Neural cell (in vitro differentiated cells): ENCODE results near the gene ASB1. TPM values are rescaled to one million over a fixed set of nuclear protein-coding genes. Genes with fewer than 3 reads are reported as not detected.
"Not testable (repeated sequence)": the region's sequence is repeated elsewhere in the genome, so short reads cannot be mapped to it uniquely, and the experiment has no call there.

Source experiments
- H2AFZ ChIP-seq: fragments of 200-600, 300-800 bp; sonication (generic), shearing (Covaris generic); 2 replicates; pipeline ENCODE4 v1.6.0; 2014; ENCODE audit warnings: low read depth, mild to moderate bottlenecking, antibody characterized with exemption, low read length, moderate library complexity
- H3F3A ChIP-seq: fragments of 200-600 bp; shearing (Covaris generic); 2 replicates; pipeline ENCODE4 v1.6.1; 2016; ENCODE audit warnings: mild to moderate bottlenecking, moderate library complexity, mixed read lengths, antibody characterized with exemption, low read length; ENCODE audit not compliant: insufficient read depth, poor library complexity, severe bottlenecking
- H3K27ac ChIP-seq: fragments of 200-600, 300-800 bp; sonication (generic), shearing (Covaris generic); 2 replicates; pipeline ENCODE4 v1.5.1; 2014; ENCODE audit warnings: mild to moderate bottlenecking, low read length, moderate library complexity
- H3K27me3 ChIP-seq: fragments of 300-800, 200-600 bp; sonication (generic), shearing (Covaris generic); 2 replicates; pipeline ENCODE4 v1.6.0; 2014; ENCODE audit warnings: mild to moderate bottlenecking, low read depth, low read length, moderate library complexity; ENCODE audit not compliant: insufficient read depth
- H3K36me3 ChIP-seq: fragments of 300-800, 200-600 bp; sonication (generic), shearing (Covaris generic); 2 replicates; pipeline ENCODE4 v1.5.1; 2014; ENCODE audit warnings: mild to moderate bottlenecking, antibody characterized with exemption, low read length, moderate library complexity; ENCODE audit not compliant: insufficient read depth
- H3K4me2 ChIP-seq: fragments of 300-800, 200-600 bp; sonication (generic), shearing (Covaris generic); 2 replicates; pipeline ENCODE4 v1.6.0; 2014; ENCODE audit warnings: mild to moderate bottlenecking, low read length
- H3K4me3 ChIP-seq: fragments of 300-800, 200-600 bp; sonication (generic), shearing (Covaris generic); 2 replicates; pipeline ENCODE4 v1.5.1; 2014; ENCODE audit warnings: mild to moderate bottlenecking, low read length, moderate library complexity
- H3K79me2 ChIP-seq: fragments of 200-600 bp; shearing (Covaris generic); replicated peaks from 2 replicates; pipeline ENCODE4 v1.6.0; 2014; ENCODE audit warnings: mild to moderate bottlenecking, low read length, moderate library complexity; ENCODE audit not compliant: insufficient read depth
- H3K9ac ChIP-seq: fragments of 300-800, 200-600 bp; sonication (generic), shearing (Covaris generic); 2 replicates; pipeline ENCODE4 v1.6.1; 2016; ENCODE audit warnings: mild to moderate bottlenecking, low read length, mixed read lengths
- H3K9me2 ChIP-seq: fragments of 200-600 bp; shearing (Covaris generic); 2 replicates; pipeline ENCODE4 v1.6.1; 2016; ENCODE audit warnings: mild to moderate bottlenecking, low read length, mixed read lengths; ENCODE audit not compliant: insufficient read depth
- H3K9me3 ChIP-seq: fragments of 200-600, 300-800 bp; sonication (generic), shearing (Covaris generic); 2 replicates; pipeline ENCODE4 v1.6.1; 2016; ENCODE audit warnings: mild to moderate bottlenecking, mixed run types, low read length, moderate library complexity, mixed read lengths
- H4K20me1 ChIP-seq: fragments of 200-600 bp; shearing (Covaris generic); 2 replicates; pipeline ENCODE4 v1.6.1; 2016; ENCODE audit warnings: mild to moderate bottlenecking, mixed run types; ENCODE audit not compliant: insufficient read depth
- EP300 ChIP-seq: fragments of 450-650 bp; conservative IDR thresholded peaks from 2 replicates; pipeline ENCODE4 v1.6.1; 2014; ENCODE audit warnings: antibody characterized with exemption, mild to moderate bottlenecking, moderate library complexity; ENCODE audit not compliant: poor library complexity, severe bottlenecking
- EZH2 ChIP-seq: fragments of 200-600, 300-800 bp; shearing (Covaris generic), sonication (generic); IDR thresholded peaks from 2 replicates; pipeline ENCODE4 v1.6.1; 2014; ENCODE audit warnings: antibody characterized with exemption, low read length, borderline replicate concordance, mild to moderate bottlenecking; ENCODE audit not compliant: insufficient read depth, poor library complexity, severe bottlenecking
- MXI1 ChIP-seq: fragments of 450-650 bp; conservative IDR thresholded peaks from 2 replicates; pipeline ENCODE4 v1.6.1; 2014; ENCODE audit warnings: antibody characterized with exemption, mild to moderate bottlenecking; ENCODE audit not compliant: poor library complexity, severe bottlenecking
- POLR2AphosphoS5 ChIP-seq: IDR thresholded peaks from 2 replicates; pipeline ENCODE4 v1.6.1; 2012
- RAD21 ChIP-seq: fragments of 450-650 bp; conservative IDR thresholded peaks from 2 replicates; pipeline ENCODE4 v1.6.1; 2014; ENCODE audit warnings: antibody characterized with exemption, mild to moderate bottlenecking, moderate library complexity
- SMC3 ChIP-seq: fragments of 450-650 bp; conservative IDR thresholded peaks from 2 replicates; pipeline ENCODE4 v1.6.1; 2014; ENCODE audit warnings: antibody characterized with exemption, mild to moderate bottlenecking, moderate library complexity; ENCODE audit not compliant: poor library complexity
- TAF1 ChIP-seq: IDR thresholded peaks from 2 replicates; pipeline ENCODE4 v1.6.1; 2012; ENCODE audit warnings: low read depth
- polyA plus RNA-seq: library from polyadenylated mRNA; depleted of rRNA; stranded (reverse); fragments of >200 nt; gene quantifications from 2 replicates; pipeline ENCODE4 v1.2.3, GENCODE V29; 2014
- TF ChIP-seq, protein P1 (sequence below): IDR thresholded peaks from 2 replicates; pipeline ENCODE4 v1.6.1; 2012; ENCODE audit warnings: borderline replicate concordance
- TF ChIP-seq, protein P2 (sequence below): fragments of 450-650 bp; IDR thresholded peaks from 2 replicates; pipeline ENCODE4 v1.5.1; 2014; ENCODE audit warnings: antibody characterized with exemption, mild to moderate bottlenecking, moderate library complexity; ENCODE audit not compliant: poor library complexity, severe bottlenecking

The ASB1 gene
- polyA plus RNA-seq, 1 donor from 2014 or later: 13.7 TPM

DNA sequence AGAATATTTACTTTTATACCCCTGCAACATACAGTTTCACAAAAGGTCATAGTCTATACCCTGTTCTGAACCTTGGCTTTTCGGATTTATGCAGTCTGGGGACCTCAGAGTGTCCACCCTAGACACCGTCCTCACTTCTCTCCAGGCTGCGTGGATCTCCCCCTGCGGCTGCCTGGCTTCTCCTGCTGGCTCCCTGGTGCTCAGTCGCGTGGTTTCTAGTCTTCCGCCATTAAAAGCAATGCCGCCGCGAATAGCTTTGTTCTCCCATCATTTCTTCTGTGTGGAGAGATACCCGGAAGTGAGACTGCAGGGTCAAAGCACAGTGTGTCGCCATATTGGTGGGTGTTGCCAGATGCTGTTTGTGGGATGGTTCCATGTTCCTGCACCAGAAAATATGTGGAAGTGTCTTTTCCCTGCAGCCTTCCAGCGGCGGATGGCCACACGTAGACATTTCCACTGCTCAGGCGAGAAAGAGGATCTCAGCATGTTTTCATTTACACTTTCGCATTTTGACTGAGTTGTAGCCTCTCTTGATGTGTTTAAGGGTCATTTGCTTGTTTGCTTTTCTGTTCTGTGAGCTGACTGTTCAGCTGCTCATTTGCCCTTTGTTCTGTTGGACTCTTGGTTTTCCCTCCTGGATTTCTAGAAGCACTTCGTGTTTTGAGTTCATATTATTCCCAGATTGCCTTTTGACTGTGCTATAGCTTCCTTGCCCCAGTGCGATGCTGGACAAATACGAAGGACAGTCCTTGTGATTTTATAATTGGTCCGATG lies 22.9 kb upstream of the ASB1 start:
- Histone ChIP-seq H3K27ac (no peak overlapping the region), H3K9me3 (no peaks in the 10 kb centered on the region)

DNA sequence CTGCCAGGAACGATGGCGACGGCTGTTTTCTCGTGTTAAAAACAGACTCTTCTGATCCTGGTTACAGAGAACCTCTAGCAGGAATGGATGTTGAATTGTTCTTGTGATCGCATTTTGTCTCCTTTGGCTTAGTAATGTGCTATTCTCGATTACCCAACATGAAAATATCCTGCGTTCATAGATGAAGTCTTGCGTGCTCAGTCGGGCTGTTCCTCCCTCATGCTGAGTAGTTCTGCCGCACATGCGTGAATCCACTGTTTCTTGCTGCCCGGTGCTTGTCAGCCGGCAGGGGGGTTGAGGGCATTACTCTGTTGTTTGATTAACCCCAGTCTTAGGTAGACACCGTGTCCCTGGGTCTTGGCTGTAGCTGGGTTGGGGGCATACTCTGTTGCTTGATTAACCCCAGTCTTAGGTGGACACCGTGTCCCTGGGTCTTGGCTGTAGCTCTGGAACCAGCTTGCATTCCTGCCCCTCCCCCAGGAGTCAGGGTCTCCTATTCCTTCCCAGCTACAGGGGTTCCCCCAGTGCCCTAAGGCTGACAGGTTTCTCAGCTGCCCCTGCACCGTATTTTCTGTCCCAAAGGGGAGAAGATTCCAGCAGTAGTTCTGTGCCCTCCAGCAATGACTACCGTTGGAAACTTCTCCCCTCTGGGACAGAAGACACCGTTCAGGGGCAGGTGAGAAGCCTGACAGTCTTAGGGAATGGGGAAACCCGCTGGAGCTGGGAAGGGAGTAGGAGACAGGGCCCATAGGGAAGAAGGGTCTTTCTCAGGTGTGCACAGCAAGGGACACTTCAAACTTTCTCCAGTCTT lies 22.1 kb upstream of the ASB1 start:
- Histone ChIP-seq H3K9me3 (no peaks in the 10 kb centered on the region), H3K27me3 (no peaks in the 10 kb centered on the region), H3K36me3 (no peaks in the 10 kb centered on the region), H3K27ac (no peak overlapping the region), H3K9me2 (no peaks in the 10 kb centered on the region), H2AFZ (no peak overlapping the region), H4K20me1 (no peaks in the 10 kb centered on the region), H3K4me2 (no peak overlapping the region), H3K9ac (no peak overlapping the region), H3K79me2 (no peaks in the 10 kb centered on the region), H3F3A (no peaks in the 10 kb centered on the region), H3K4me3 (no peak overlapping the region)
- no peak for TF ChIP-seq SMC3
- TF ChIP-seq EZH2: no peak
- TF ChIP-seq, protein P1, sequence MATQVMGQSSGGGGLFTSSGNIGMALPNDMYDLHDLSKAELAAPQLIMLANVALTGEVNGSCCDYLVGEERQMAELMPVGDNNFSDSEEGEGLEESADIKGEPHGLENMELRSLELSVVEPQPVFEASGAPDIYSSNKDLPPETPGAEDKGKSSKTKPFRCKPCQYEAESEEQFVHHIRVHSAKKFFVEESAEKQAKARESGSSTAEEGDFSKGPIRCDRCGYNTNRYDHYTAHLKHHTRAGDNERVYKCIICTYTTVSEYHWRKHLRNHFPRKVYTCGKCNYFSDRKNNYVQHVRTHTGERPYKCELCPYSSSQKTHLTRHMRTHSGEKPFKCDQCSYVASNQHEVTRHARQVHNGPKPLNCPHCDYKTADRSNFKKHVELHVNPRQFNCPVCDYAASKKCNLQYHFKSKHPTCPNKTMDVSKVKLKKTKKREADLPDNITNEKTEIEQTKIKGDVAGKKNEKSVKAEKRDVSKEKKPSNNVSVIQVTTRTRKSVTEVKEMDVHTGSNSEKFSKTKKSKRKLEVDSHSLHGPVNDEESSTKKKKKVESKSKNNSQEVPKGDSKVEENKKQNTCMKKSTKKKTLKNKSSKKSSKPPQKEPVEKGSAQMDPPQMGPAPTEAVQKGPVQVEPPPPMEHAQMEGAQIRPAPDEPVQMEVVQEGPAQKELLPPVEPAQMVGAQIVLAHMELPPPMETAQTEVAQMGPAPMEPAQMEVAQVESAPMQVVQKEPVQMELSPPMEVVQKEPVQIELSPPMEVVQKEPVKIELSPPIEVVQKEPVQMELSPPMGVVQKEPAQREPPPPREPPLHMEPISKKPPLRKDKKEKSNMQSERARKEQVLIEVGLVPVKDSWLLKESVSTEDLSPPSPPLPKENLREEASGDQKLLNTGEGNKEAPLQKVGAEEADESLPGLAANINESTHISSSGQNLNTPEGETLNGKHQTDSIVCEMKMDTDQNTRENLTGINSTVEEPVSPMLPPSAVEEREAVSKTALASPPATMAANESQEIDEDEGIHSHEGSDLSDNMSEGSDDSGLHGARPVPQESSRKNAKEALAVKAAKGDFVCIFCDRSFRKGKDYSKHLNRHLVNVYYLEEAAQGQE: no peak
- TF ChIP-seq RAD21: no peak
- TF ChIP-seq MXI1: no peak
- no peak for TF ChIP-seq TAF1
- TF ChIP-seq POLR2AphosphoS5: no peak
- no peak for TF ChIP-seq EP300
- TF ChIP-seq, protein P2, sequence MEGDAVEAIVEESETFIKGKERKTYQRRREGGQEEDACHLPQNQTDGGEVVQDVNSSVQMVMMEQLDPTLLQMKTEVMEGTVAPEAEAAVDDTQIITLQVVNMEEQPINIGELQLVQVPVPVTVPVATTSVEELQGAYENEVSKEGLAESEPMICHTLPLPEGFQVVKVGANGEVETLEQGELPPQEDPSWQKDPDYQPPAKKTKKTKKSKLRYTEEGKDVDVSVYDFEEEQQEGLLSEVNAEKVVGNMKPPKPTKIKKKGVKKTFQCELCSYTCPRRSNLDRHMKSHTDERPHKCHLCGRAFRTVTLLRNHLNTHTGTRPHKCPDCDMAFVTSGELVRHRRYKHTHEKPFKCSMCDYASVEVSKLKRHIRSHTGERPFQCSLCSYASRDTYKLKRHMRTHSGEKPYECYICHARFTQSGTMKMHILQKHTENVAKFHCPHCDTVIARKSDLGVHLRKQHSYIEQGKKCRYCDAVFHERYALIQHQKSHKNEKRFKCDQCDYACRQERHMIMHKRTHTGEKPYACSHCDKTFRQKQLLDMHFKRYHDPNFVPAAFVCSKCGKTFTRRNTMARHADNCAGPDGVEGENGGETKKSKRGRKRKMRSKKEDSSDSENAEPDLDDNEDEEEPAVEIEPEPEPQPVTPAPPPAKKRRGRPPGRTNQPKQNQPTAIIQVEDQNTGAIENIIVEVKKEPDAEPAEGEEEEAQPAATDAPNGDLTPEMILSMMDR: no peak

More for the DNA sequence above, 22.9 kb upstream of the ASB1 start:
- Histone ChIP-seq H3K27me3 (no peaks in the 10 kb centered on the region), H3K4me2 (no peak overlapping the region), H3K4me3 (no peak overlapping the region), H3K79me2 (no peaks in the 10 kb centered on the region), H3K9ac (no peak overlapping the region), H3F3A (no peaks in the 10 kb centered on the region), H2AFZ (no peak overlapping the region), H3K9me2 (no peaks in the 10 kb centered on the region), H3K36me3 (no peaks in the 10 kb centered on the region), H4K20me1 (no peaks in the 10 kb centered on the region)
- no peak for TF ChIP-seq TAF1
- no peak for TF ChIP-seq POLR2AphosphoS5
- TF ChIP-seq EZH2: no peak
- TF ChIP-seq, protein P2: no peak
- no peak for TF ChIP-seq MXI1

DNA sequence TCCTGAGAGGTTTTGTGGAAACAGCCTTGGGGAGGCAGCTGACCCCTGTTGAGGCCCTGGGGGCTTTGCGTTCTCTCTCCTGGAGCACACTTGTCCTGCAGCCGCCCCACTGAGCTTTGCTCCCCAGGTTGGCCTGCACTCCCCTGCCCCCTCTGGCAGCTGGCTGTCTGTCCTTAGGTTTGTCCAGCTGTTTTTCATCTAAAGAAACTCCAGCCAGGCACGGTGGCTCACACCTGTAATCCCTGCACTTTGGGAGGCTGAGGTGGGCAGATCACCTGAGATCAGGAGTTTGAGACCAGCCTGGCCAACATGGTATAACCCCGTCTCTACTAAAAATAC lies 21.5 kb upstream of the ASB1 start:
- H3K9me2 ChIP-seq, H4K20me1 ChIP-seq, H3F3A ChIP-seq, H3K9me3 ChIP-seq, H3K27me3 ChIP-seq, H3K79me2 ChIP-seq, H3K36me3 ChIP-seq, H2AFZ ChIP-seq, H3K27ac ChIP-seq, H3K4me2 ChIP-seq, H3K9ac ChIP-seq, H3K4me3 ChIP-seq: not testable (repeated sequence)
